ENCODE measurements around the gene FCER2. TPM values are rescaled to one million over a fixed set of nuclear protein-coding genes. Genes with fewer than 3 reads are reported as not detected.

Gene FCER2
- total RNA-seq, 2 donors from 2014 or later: not detected

DNA sequence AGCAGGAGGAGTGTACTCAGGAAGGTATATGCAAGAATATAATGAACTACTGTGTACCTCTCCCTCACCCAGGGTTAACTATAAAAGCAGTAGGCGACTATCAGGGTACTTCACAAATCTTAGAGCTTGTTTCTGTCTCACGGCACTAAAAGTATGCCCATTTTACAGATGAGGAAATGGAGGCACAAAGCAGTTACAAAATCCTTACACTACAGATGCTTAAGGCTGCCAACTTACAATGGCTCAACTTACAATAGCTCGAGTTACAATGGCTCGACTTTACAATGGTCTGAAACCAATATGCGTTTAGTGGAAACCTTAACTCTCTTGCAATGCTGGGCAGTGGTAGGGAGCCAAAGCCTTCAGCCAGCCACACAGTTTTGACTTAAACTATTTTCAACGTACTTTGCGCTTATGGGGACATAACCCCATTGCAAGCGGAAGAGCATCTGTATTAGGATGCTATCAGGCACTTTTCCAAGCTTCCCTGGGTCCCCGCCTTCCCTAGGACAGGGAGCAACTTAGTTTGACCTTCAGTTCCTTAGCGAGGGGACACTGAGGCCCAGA, 4.1 kb downstream of the FCER2 start:
- TF ChIP-seq CTCF (IDR thresholded peaks at IDR 0.05) (no peak), POLR2A (IDR thresholded peaks at IDR 0.05) (no peak)
- peaks cover 0 to 5% of the 10 kb centered on the region in 2 donors for H3K27me3 ChIP-seq
- no peaks in the 10 kb centered on the region for H3K4me1 ChIP-seq
- H3K4me3 ChIP-seq: no peak overlapping the region
- H3K27ac ChIP-seq: no peak overlapping the region
- ATAC-seq: no peak
- H3K9me3 ChIP-seq: no peaks in the 10 kb centered on the region
- WGBS, 2 donors: 62 to 73% methylated on average over 9 to 10 of the region's 10 CpGs
- intact Hi-C loops (cut with DNase I): no loop called here
- no peak for DNase-seq
- no peaks in the 10 kb centered on the region for H3K36me3 ChIP-seq (replicated peaks in 1 of 2; ENCODE audit: insufficient read depth in 1 of 2, low read depth in 2 of 2)

GRCh38 chr19:7694499-7694898, 7.4 kb downstream of the FCER2 start:
- no peak overlapping the region for H3K27ac ChIP-seq
- no peak for TF ChIP-seq CTCF (IDR thresholded peaks at IDR 0.05)
- TF ChIP-seq POLR2A (IDR thresholded peaks at IDR 0.05): no peak
- peaks cover 0 to 5% of the 10 kb centered on the region in 2 donors for H3K27me3 ChIP-seq
- WGBS, 2 donors: 33 to 41% methylated on average over 4 of the region's 4 CpGs
- intact Hi-C loops (cut with DNase I): no loop called here
- no peaks in the 10 kb centered on the region for H3K36me3 ChIP-seq (replicated peaks in 1 of 2; ENCODE audit: insufficient read depth in 1 of 2, low read depth in 2 of 2)
- no peaks in the 10 kb centered on the region for H3K9me3 ChIP-seq
- ATAC-seq (no peak), DNase-seq (no peak)
- H3K4me1 ChIP-seq: no peaks in the 10 kb centered on the region
- H3K4me3 ChIP-seq: no peak overlapping the region

DNA sequence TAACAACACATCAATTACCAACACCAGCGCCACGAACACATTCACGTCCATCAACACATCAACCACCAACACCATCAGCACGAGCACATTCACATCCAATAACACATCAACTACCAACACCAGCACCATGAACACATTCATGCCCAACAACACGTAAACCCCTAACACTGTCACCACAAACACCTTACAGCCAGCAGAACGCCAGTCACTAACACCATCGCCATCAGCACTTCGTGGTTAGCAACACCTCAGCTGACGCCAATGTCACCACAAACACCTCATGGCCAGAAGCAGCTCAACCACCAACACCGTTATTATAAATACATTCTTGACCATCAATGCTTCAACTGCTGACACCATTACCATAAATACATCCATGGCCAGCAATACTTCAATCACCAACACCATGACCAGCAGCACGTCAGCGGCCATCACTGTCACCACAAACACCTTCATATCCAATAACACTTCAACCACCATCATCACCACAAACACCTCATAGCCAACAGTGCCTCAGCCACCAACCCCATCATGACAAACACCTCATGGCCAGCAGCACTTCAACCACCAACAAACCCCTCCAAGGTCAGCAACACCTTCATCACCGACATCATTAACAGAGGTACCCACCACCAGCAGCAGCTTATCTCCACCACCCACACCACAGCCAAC, 9.4 kb downstream of the FCER2 start:
- Histone ChIP-seq H3K36me3 (replicated peaks in 1 of 2; ENCODE audit: insufficient read depth in 1 of 2, low read depth in 2 of 2) (no peaks in the 10 kb centered on the region), H3K4me3 (no peak overlapping the region), H3K9me3 (no peaks in the 10 kb centered on the region), H3K27ac (no peak overlapping the region), H3K27me3 (no peaks in the 10 kb centered on the region), H3K4me1 (no peaks in the 10 kb centered on the region)
- WGBS, 2 donors: 58 to 70% methylated on average over 13 of the region's 13 CpGs
- no peak for ATAC-seq
- no peak for DNase-seq
- intact Hi-C loops (cut with DNase I): no loop called here
- TF ChIP-seq POLR2A (IDR thresholded peaks at IDR 0.05) (no peak), CTCF (IDR thresholded peaks at IDR 0.05) (no peak)

DNA sequence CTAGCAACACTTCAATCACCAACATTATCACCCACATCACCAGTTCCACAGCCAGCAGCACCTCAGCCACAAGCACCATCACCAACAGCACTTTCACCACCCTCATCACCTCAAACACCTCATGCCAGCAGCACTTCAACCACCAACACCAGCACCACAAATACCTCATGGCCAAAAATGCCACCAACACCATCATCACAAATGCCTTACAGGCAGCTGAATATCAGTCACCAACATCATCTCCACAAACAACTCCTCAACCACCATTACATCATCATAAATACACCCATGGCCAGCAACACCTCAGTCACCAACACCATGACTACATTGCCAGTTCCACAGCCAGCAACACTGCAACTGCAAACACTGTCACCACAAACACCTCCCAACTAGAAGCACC, 10.4 kb downstream of the FCER2 start:
- Histone ChIP-seq H3K4me1 (no peaks in the 10 kb centered on the region), H3K36me3 (replicated peaks in 1 of 2; ENCODE audit: insufficient read depth in 1 of 2, low read depth in 2 of 2) (no peaks in the 10 kb centered on the region), H3K27ac (no peak overlapping the region), H3K27me3 (no peaks in the 10 kb centered on the region), H3K4me3 (no peak overlapping the region), H3K9me3 (no peaks in the 10 kb centered on the region)
- DNase-seq: no peak
- no peak for ATAC-seq
- intact Hi-C loops (cut with DNase I): no loop called here
- no peak for TF ChIP-seq CTCF (IDR thresholded peaks at IDR 0.05)
- no peak for TF ChIP-seq POLR2A (IDR thresholded peaks at IDR 0.05)

DNA sequence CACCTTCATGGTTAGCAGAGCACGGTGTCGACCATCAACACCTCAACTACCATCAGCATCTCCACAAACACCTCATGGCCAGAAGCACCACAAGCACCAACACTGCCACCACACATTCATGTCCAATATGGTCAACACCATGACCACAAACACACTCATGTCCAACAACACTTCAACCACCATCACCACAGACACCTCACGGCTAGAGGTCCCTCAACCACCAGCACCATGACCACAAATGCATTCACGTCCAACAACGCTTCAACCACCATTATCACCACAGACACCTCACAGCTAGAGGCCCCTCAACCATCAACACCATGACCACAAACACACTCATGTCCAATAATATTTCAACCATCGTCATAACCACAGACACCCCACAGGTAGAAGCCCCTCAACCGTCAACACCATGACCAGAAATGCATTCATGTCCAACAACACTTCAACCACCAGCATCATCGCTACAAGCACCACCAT, 11.1 kb downstream of the FCER2 start:
- Histone ChIP-seq H3K36me3 (replicated peaks in 1 of 2; ENCODE audit: insufficient read depth in 1 of 2, low read depth in 2 of 2) (no peaks in the 10 kb centered on the region), H3K27me3 (no peaks in the 10 kb centered on the region), H3K4me3 (no peak overlapping the region), H3K9me3 (no peaks in the 10 kb centered on the region), H3K4me1 (no peaks in the 10 kb centered on the region), H3K27ac (no peak overlapping the region)
- 70 to 74% methylated on average over 8 of the region's 8 CpGs for WGBS, 2 donors
- ATAC-seq: no peak
- TF ChIP-seq CTCF (IDR thresholded peaks at IDR 0.05) (no peak), POLR2A (IDR thresholded peaks at IDR 0.05) (no peak)
- DNase-seq: no peak
- intact Hi-C loops (cut with DNase I): no loop called here
